Hepatocyte (in vitro differentiated cells): ENCODE results near the gene NUB1. TPM values are rescaled to one million over a fixed set of nuclear protein-coding genes. Genes with fewer than 3 reads are reported as not detected.
A peak's percentile ranks its signal among the peaks of the same experiment; 100 is the strongest.

Source experiments
- DNase-seq: peaks from one replicate; pipeline ENCODE4 v3.0.0-alpha.2; 2016; ENCODE audit warnings: low spot score
- H2AFZ ChIP-seq: fragments of 200-600 bp; sonication (generic); 2 replicates; pipeline ENCODE4 v1.6.0; 2016; ENCODE audit warnings: antibody characterized with exemption, mild to moderate bottlenecking
- H3K27ac ChIP-seq: fragments of 200-600 bp; sonication (generic); 2 replicates; pipeline ENCODE4 v1.5.1; 2016; ENCODE audit warnings: mild to moderate bottlenecking
- H3K27me3 ChIP-seq: fragments of 200-600 bp; sonication (generic); 2 replicates; pipeline ENCODE4 v1.6.1; 2016
- H3K36me3 ChIP-seq: fragments of 200-600 bp; sonication (generic); replicated peaks from 2 replicates; pipeline ENCODE4 v1.5.1; 2016; ENCODE audit warnings: low read depth; ENCODE audit not compliant: insufficient read depth
- H3K4me1 ChIP-seq: fragments of 200-600 bp; sonication (generic); 2 replicates; pipeline ENCODE4 v1.5.1; 2016; ENCODE audit warnings: mild to moderate bottlenecking, moderate library complexity; ENCODE audit not compliant: insufficient read depth
- H3K4me2 ChIP-seq: fragments of 200-600 bp; sonication (generic); 2 replicates; pipeline ENCODE4 v1.6.0; 2016
- H3K4me3 ChIP-seq: fragments of 200-600 bp; sonication (generic); 2 replicates; pipeline ENCODE4 v1.5.1; 2016; ENCODE audit warnings: mild to moderate bottlenecking
- H3K79me2 ChIP-seq: fragments of 200-600 bp; sonication (generic); 2 replicates; pipeline ENCODE4 v1.6.0; 2017; ENCODE audit warnings: mild to moderate bottlenecking
- H3K9me2 ChIP-seq: fragments of 200-600 bp; sonication (generic); replicated peaks from 2 replicates; pipeline ENCODE4 v1.6.0; 2017; ENCODE audit warnings: mild to moderate bottlenecking; ENCODE audit not compliant: insufficient read depth
- H3K9me3 ChIP-seq: fragments of 200-600 bp; sonication (generic); 2 replicates; pipeline ENCODE4 v1.5.1; 2016; ENCODE audit warnings: low read depth, mild to moderate bottlenecking
- H4K20me1 ChIP-seq: fragments of 200-600 bp; sonication (generic); 2 replicates; pipeline ENCODE4 v1.6.0; 2016; ENCODE audit warnings: mild to moderate bottlenecking; ENCODE audit not compliant: insufficient read depth, poor library complexity, severe bottlenecking
- EZH2 ChIP-seq: fragments of 200-600 bp; sonication (generic); IDR thresholded peaks from 2 replicates; pipeline ENCODE4 v1.6.1; 2016; ENCODE audit warnings: antibody characterized with exemption, mild to moderate bottlenecking, borderline replicate concordance
- EZH2phosphoT487 ChIP-seq: fragments of 200-600 bp; sonication (generic); IDR thresholded peaks from one replicate; pipeline ENCODE4 v1.6.1; 2018; ENCODE audit warnings: antibody characterized with exemption, mild to moderate bottlenecking, low read depth, moderate library complexity; ENCODE audit not compliant: unreplicated experiment, severe bottlenecking
- WGBS: methylation state at CpG from one replicate; pipeline ENCODE4 v1.1.6; 2016; ENCODE audit warnings: low lambda C conversion rate; ENCODE audit errors: missing lambda C conversion rate; 5-methylcytosine and 5-hydroxymethylcytosine counted together
- polyA plus RNA-seq: library from polyadenylated mRNA; unstranded; fragments of >200 nt; fragmentation: Nextera tagmentation; extraction: Ambion mirVana; gene quantifications from 2 replicates; pipeline ENCODE4 v1.2.1, GENCODE V29; 2016
- total RNA-seq: library from RNA; depleted of rRNA; stranded (reverse); fragments of >200 nt; gene quantifications from 2 replicates; pipeline ENCODE4 v1.2.3, GENCODE V29; 2014
- TF ChIP-seq, protein P1 (sequence below): fragments of 200-600 bp; sonication (generic); IDR thresholded peaks from 2 replicates; pipeline ENCODE4 v1.5.1; 2016; ENCODE audit warnings: antibody characterized with exemption, mild to moderate bottlenecking; ENCODE audit not compliant: poor library complexity

The NUB1 gene
- total and polyA plus RNA-seq, 2 experiments from 2014 or later = 28.4 to 38.6 TPM

DNA sequence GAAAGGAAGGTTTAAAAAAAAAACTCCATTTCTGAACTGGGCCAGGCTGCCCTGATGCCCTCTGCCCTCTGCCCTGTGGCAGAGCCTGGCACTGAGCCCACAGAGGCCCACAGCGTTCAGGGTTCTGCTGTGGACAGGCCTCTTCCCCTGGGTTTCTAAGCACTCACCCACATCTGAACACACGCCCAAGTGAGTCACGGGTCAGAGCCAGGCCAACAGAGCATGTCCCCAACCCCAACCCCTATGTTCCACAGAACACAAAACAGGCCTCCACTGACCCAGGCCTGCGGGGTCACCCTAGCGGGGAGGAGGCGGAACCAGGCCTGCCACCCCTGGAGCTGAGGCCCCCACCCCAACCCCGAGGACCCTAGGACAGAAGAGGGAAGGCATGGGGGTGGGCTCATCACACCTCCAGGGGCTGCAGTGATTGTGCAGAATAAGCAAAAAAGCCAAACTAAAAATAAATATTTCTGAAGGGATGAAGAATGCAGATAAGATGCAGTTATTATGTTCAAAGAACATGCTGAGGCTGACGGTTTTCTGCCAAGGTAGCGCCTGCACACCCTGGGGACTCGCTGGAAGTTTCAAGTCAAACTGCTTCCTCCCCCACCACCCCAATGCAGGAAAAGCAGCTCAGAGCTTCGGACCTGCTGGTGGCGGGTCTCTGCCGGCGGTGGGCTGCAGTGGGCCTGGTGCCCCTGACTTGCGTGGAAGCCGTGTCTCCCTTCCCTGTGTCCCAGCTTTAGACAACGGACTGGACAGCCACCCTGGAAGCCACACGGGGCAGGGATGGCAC lies 62.8 kb downstream of the NUB1 start:
- H2AFZ ChIP-seq = no peak overlapping the region
- no peaks in the 10 kb centered on the region for H3K9me2 ChIP-seq
- H3K4me3 ChIP-seq = no peak overlapping the region
- no peaks in the 10 kb centered on the region for H3K9me3 ChIP-seq
- DNase-seq = peak; percentile 38
- H3K79me2 ChIP-seq = peaks cover 8% of the 10 kb centered on the region
- TF ChIP-seq, protein P1, sequence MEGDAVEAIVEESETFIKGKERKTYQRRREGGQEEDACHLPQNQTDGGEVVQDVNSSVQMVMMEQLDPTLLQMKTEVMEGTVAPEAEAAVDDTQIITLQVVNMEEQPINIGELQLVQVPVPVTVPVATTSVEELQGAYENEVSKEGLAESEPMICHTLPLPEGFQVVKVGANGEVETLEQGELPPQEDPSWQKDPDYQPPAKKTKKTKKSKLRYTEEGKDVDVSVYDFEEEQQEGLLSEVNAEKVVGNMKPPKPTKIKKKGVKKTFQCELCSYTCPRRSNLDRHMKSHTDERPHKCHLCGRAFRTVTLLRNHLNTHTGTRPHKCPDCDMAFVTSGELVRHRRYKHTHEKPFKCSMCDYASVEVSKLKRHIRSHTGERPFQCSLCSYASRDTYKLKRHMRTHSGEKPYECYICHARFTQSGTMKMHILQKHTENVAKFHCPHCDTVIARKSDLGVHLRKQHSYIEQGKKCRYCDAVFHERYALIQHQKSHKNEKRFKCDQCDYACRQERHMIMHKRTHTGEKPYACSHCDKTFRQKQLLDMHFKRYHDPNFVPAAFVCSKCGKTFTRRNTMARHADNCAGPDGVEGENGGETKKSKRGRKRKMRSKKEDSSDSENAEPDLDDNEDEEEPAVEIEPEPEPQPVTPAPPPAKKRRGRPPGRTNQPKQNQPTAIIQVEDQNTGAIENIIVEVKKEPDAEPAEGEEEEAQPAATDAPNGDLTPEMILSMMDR = no peak
- no peak for TF ChIP-seq EZH2
- no peak for TF ChIP-seq EZH2phosphoT487
- H4K20me1 ChIP-seq = no peaks in the 10 kb centered on the region
- no peaks in the 10 kb centered on the region for H3K36me3 ChIP-seq
- H3K27me3 ChIP-seq = peaks cover 10% of the 10 kb centered on the region
- peak overlapping the region; percentile 26 for H3K27ac ChIP-seq
- H3K4me2 ChIP-seq = peak overlapping the region; percentile 37
- 61% methylated on average over 17 of the region's 18 CpGs for WGBS
- H3K4me1 ChIP-seq = peaks cover 30% of the 10 kb centered on the region

DNA sequence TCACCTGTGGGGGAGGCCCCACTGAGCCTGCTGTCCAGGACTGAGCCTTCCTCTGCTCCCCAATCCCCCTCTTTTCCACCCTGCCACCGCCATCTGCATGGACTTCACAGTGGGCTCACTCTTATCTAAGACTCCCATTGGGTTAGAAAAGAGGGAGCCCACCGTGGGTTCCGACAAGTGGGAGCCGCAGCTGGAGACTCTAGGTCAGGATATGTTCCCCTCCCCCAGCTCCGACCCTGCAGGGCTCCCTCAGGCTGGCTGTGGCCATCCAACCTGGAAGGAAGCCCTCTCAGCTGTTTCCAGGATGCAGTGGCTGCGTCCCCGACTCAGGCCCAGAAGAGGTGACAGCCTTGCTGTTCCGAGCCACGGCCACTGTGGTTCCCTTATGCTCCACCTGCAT lies 63.4 kb downstream of the NUB1 start:
- Histone ChIP-seq H3K27me3 (peaks cover 15% of the 10 kb centered on the region), H3K9me3 (no peaks in the 10 kb centered on the region), H3K79me2 (peaks cover 11% of the 10 kb centered on the region), H3K4me3 (no peak overlapping the region), H3K36me3 (no peaks in the 10 kb centered on the region), H3K4me2 (peak overlapping the region; percentile 37), H4K20me1 (no peaks in the 10 kb centered on the region), H3K4me1 (peaks cover 30% of the 10 kb centered on the region), H3K9me2 (no peaks in the 10 kb centered on the region), H3K27ac (peak overlapping the region; percentile 26), H2AFZ (no peak overlapping the region)
- no peak for DNase-seq
- no peak for TF ChIP-seq EZH2phosphoT487
- TF ChIP-seq EZH2 = no peak
- TF ChIP-seq, protein P1 = no peak
- whole genome bisulfite sequencing = 88% methylated on average over 9 of the region's 9 CpGs

DNA sequence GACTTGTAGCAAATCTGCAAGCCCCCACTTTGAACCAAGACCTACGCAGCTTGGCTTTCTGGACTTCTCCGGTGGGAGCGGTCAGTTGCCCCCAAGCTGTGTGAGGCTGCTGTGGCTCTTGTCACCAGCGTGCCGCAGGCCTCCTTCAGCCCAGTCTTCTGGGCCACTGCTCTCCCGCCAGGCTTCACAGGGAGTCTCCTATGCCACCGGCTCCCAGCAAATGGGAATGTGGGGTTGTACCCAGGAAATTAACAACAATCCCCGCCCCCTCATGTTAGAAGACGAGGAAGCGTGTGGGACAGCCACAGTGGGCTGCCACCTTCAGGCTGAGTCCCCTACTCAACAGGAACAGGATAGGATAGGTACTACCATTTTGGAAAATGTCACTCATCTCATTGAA lies 64.0 kb downstream of the NUB1 start:
- Histone ChIP-seq H3K79me2 (peaks cover 11% of the 10 kb centered on the region), H3K9me3 (no peaks in the 10 kb centered on the region), H3K4me2 (no peak overlapping the region), H3K9me2 (no peaks in the 10 kb centered on the region), H3K4me1 (peaks cover 30% of the 10 kb centered on the region), H3K4me3 (no peak overlapping the region), H3K27me3 (peaks cover 20% of the 10 kb centered on the region), H2AFZ (no peak overlapping the region), H3K36me3 (no peaks in the 10 kb centered on the region), H4K20me1 (no peaks in the 10 kb centered on the region), H3K27ac (no peak overlapping the region)
- WGBS = 95% methylated on average over 10 of the region's 10 CpGs
- TF ChIP-seq EZH2phosphoT487 = no peak
- TF ChIP-seq, protein P1 = no peak
- TF ChIP-seq EZH2 = no peak
- DNase-seq = no peak
